Muscle layer of duodenum (tissue), 2 donors: ENCODE measurements around the gene CFAP298.
"Not testable (repeated sequence)": the region's sequence is repeated elsewhere in the genome, so short reads cannot be mapped to it uniquely, and the experiment has no call there.

Experiments
- H3K27ac ChIP-seq: one replicate; pipeline ENCODE4 v1.7.0; 2013; ENCODE audit warnings: mild to moderate bottlenecking, low read length
- H3K27me3 ChIP-seq: one replicate; pipeline ENCODE4 v1.7.0; 2013; ENCODE audit warnings: low read depth, mild to moderate bottlenecking, control low read depth, low read length
- H3K36me3 ChIP-seq, 2 donors: one replicate each; pipeline ENCODE4 v1.7.0; 2013; ENCODE audit warnings: low read length in 2 of 2, control low read depth in 1 of 2, mild to moderate bottlenecking in 1 of 2; ENCODE audit not compliant: insufficient read depth in 2 of 2, control insufficient read depth in 1 of 2
- H3K4me1 ChIP-seq, 2 donors: one replicate each; pipeline ENCODE4 v1.7.0; 2013; ENCODE audit warnings: low read length in 2 of 2, mild to moderate bottlenecking in 2 of 2, control low read depth in 1 of 2, moderate library complexity in 1 of 2; ENCODE audit not compliant: insufficient read depth in 2 of 2, control insufficient read depth in 1 of 2
- H3K4me3 ChIP-seq, 2 donors: one replicate each; pipeline ENCODE4 v1.7.0; 2013; ENCODE audit warnings: low read length in 2 of 2, low read depth in 1 of 2, mild to moderate bottlenecking in 1 of 2
- H3K9me3 ChIP-seq, 2 donors: one replicate each; pipeline ENCODE4 v1.7.0; 2013; ENCODE audit warnings: low read length in 2 of 2, control low read depth in 1 of 2, mild to moderate bottlenecking in 1 of 2; ENCODE audit not compliant: control insufficient read depth in 1 of 2
- donor health status: healthy.

The CFAP298 gene

GRCh38 chr21:32562426-32562825, 49.8 kb downstream of the CFAP298 start:
- Histone ChIP-seq H3K27ac (no peak overlapping the region), H3K4me1 (no peaks in the 10 kb centered on the region), H3K27me3 (no peaks in the 10 kb centered on the region), H3K36me3 (no peaks in the 10 kb centered on the region), H3K4me3 (no peak overlapping the region), H3K9me3 (peaks cover 0 to 8% of the 10 kb centered on the region in 2 donors)

- H3K27ac ChIP-seq, H3K9me3 ChIP-seq, H3K4me1 ChIP-seq, H3K4me3 ChIP-seq, H3K27me3 ChIP-seq, H3K36me3 ChIP-seq: not testable (repeated sequence)
These were observed 50.7 kb downstream of the CFAP298 start for GRCh38 chr21:32561476-32561875.

- no peaks in the 10 kb centered on the region for H3K4me1 ChIP-seq
- peaks cover 0 to 8% of the 10 kb centered on the region in 2 donors for H3K9me3 ChIP-seq
- H3K4me3 ChIP-seq = no peak overlapping the region
- H3K36me3 ChIP-seq = no peaks in the 10 kb centered on the region
- H3K27ac ChIP-seq = no peak overlapping the region
- H3K27me3 ChIP-seq = no peaks in the 10 kb centered on the region
These were observed 51.3 kb downstream of the CFAP298 start for GRCh38 chr21:32560896-32561295.

GRCh38 chr21:32559006-32559610, 53.1 kb downstream of the CFAP298 start:
- Histone ChIP-seq H3K4me3 (no peak overlapping the region), H3K36me3 (no peaks in the 10 kb centered on the region), H3K27me3 (no peaks in the 10 kb centered on the region), H3K27ac (no peak overlapping the region), H3K9me3 (no peaks in the 10 kb centered on the region), H3K4me1 (no peaks in the 10 kb centered on the region)

- Histone ChIP-seq H3K27me3 (no peaks in the 10 kb centered on the region), H3K27ac (no peak overlapping the region), H3K36me3 (no peaks in the 10 kb centered on the region), H3K4me1 (no peaks in the 10 kb centered on the region), H3K4me3 (no peak overlapping the region), H3K9me3 (no peaks in the 10 kb centered on the region)
These were observed 54.1 kb downstream of the CFAP298 start for GRCh38 chr21:32558106-32558505.

- Histone ChIP-seq H3K36me3 (no peaks in the 10 kb centered on the region), H3K27ac (no peak overlapping the region), H3K4me3 (no peak overlapping the region), H3K9me3 (no peaks in the 10 kb centered on the region), H3K4me1 (no peaks in the 10 kb centered on the region), H3K27me3 (no peaks in the 10 kb centered on the region)
These were observed 57.1 kb downstream of the CFAP298 start for GRCh38 chr21:32554832-32555638.

GRCh38 chr21:32549886-32550285, 62.3 kb downstream of the CFAP298 start:
- no peak overlapping the region for H3K4me3 ChIP-seq
- no peaks in the 10 kb centered on the region for H3K36me3 ChIP-seq
- no peak overlapping the region for H3K27ac ChIP-seq
- no peaks in the 10 kb centered on the region for H3K27me3 ChIP-seq
- no peaks in the 10 kb centered on the region for H3K4me1 ChIP-seq
- no peaks in the 10 kb centered on the region for H3K9me3 ChIP-seq

GRCh38 chr21:32549440-32549839, 62.7 kb downstream of the CFAP298 start:
- H3K27ac ChIP-seq = no peak overlapping the region
- no peaks in the 10 kb centered on the region for H3K9me3 ChIP-seq
- no peaks in the 10 kb centered on the region for H3K36me3 ChIP-seq
- no peak overlapping the region for H3K4me3 ChIP-seq
- H3K4me1 ChIP-seq = no peaks in the 10 kb centered on the region
- no peaks in the 10 kb centered on the region for H3K27me3 ChIP-seq
